Brain microvascular endothelial cell (primary cell): Measurements from ENCODE around the gene CRB3.

ENCODE experiments used
- DNase-seq: peaks from one replicate; pipeline ENCODE4 v3.0.0-alpha.2; 2020
- H3K27ac ChIP-seq: fragments of 250-450 bp; sonication (Bioruptor Pico); 2 replicates; pipeline ENCODE4 v1.5.1; 2020; ENCODE audit warnings: mild to moderate bottlenecking, moderate library complexity
- H3K27me3 ChIP-seq: fragments of 250-450 bp; sonication (Bioruptor Pico); replicated peaks from 2 replicates; pipeline ENCODE4 v1.5.1; 2020; ENCODE audit warnings: mild to moderate bottlenecking
- H3K36me3 ChIP-seq: fragments of 250-450 bp; sonication (Bioruptor Pico); replicated peaks from 2 replicates; pipeline ENCODE4 v1.5.1; 2020; ENCODE audit warnings: mild to moderate bottlenecking
- H3K4me3 ChIP-seq: 2 replicates; pipeline ENCODE4 v1.5.1; 2011; ENCODE audit warnings: low read depth, mild to moderate bottlenecking, control low read depth, low read length, moderate library complexity
- CTCF ChIP-seq: IDR thresholded peaks from 2 replicates; pipeline ENCODE4 v1.5.1; 2011; ENCODE audit warnings: low read depth, mild to moderate bottlenecking, moderate library complexity, low read length, control low read depth, inconsistent platforms; ENCODE audit errors: missing control alignments
- in situ Hi-C: cut with HindIII; loops from 2 replicates; pipeline ENCODE4 v1.10.0; 2017; ENCODE audit warnings: low sequenced_read_pairs, low pct_ligation_motif_present

Gene CRB3, protein sequence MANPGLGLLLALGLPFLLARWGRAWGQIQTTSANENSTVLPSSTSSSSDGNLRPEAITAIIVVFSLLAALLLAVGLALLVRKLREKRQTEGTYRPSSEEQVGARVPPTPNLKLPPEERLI

GRCh38 chr19:6464070-6464873, at the start of gene CRB3:
Gene CRB3, plus strand, starts transcription at chr19:6464271. Its CDS starts 431 bp downstream, at chr19:6464702.
- no peaks in the 10 kb centered on the region for H3K36me3 ChIP-seq
- in situ Hi-C loops, result no loop called here
- H3K27ac ChIP-seq, result no peak within 1 kb of the TSS
- no peak for TF ChIP-seq CTCF
- H3K4me3 ChIP-seq, result no peak within 1 kb of the TSS
- no peak for DNase-seq
- peaks cover 18% of the 10 kb centered on the region for H3K27me3 ChIP-seq

DNA sequence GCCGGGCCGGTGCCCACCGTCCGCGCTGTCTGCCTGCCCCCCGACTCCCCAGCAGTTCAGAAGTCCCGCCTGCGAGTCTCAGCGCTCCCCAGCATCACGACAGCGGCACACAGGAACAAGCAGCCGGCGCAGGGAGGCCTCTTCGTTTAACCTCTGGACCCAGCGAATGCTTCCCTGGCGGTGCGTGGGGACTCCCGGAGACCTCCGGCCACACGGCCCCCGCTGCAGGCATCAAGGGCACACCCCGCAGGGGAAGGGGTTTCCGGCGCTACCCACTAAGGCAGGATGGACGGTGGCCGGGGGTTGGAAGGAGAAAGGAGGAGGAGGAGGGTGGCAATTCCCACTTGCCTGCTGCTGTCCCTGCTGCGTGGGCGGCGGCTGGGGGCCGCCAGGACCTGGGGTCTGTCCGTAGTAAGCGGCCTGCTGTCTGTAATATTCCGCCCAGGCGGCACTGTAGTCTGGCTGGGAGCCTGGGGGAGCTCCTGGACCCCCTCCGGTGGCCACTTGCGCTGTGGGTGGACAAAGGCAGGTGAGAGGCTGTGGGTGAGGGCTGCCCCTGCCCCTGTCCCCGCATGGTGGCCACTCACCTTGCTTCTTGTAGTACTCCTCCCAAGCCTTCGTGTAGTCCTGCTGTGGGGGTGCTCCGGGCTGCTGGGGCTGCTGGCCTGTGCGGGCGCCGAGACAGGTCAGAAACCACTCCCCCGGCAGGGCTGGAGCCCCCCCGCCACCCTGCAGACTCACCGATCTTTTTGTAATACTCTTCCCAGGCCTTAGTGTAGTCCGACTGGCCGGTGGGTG, 49.1 kb upstream of the CRB3 start:
- H3K36me3 ChIP-seq, result peaks cover 56% of the 10 kb centered on the region
- no peak overlapping the region for H3K27ac ChIP-seq
- DNase-seq, result no peak
- TF ChIP-seq CTCF, result no peak
- in situ Hi-C loops, result no loop called here
- H3K27me3 ChIP-seq, result no peaks in the 10 kb centered on the region
- no peak overlapping the region for H3K4me3 ChIP-seq

DNA sequence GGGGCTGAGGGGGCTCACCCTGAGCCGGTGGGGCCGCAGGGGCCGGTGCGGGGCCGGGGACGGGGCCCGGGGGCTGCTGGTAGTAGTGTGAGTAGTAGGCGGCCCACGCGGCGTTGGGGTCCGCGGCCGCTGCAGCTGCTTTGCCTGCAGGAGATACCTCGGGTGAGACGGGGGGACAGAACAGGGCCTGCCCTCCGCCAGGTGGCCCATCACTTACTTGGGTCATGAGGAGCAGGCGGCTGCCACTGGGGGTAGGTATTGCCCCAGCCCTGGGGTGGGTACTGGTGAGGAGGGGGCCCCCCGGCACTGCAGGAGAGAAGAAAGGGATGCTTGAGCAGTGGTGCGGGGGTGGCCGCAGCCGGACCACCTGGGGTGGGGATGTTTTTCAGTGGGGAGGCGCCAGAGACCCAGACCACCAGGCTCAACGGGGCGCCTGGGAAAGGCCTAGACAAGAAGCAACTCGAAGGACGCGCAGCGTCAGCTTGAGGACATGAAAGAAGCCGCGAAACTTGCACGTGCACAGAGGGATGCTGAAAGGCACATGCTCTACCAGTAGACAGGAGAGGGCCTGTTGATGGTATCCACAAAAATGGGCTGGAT, 48.4 kb upstream of the CRB3 start:
- no peak overlapping the region for H3K4me3 ChIP-seq
- no peak for TF ChIP-seq CTCF
- DNase-seq, result no peak
- in situ Hi-C loops, result no loop called here
- no peak overlapping the region for H3K27ac ChIP-seq
- no peaks in the 10 kb centered on the region for H3K27me3 ChIP-seq
- H3K36me3 ChIP-seq, result peaks cover 60% of the 10 kb centered on the region

DNA sequence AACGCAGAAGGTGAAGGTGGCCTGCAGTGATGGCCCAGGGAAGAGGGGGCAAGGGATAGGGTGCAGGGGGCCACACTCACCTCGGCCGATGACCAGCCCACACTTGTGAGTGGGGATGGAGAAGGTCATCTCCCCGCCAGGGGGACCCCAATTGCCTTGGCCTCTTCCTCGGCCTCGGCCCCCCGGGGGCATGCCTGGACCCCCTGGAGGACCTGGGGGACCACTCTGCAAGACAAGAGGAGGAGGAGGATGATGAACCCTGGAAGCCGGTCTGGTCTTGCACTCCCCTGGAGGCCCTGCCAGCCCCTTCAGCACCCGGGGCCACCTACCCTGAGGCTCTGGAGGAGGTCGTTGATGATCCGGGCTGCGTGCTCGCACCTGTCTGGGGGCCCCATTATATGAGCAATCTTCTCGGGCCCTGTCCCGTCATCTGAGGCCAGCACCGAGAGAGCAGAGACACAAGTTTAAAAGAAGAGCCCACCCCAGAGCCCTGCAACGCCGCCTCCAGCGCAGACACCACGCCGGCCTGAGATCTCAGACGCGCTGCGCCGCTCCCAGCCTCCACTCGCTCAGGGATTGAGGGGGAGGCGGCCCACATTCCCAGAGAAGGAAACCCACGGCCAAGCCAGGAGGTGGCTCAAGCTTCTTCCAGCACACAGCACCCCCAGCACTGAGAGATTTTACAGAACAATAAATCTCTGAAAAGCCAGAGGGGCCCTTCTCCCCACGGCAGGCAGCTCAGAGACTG, 47.2 kb upstream of the CRB3 start:
- Histone ChIP-seq H3K27ac (no peak overlapping the region), H3K4me3 (no peak overlapping the region), H3K27me3 (no peaks in the 10 kb centered on the region), H3K36me3 (peaks cover 68% of the 10 kb centered on the region)
- in situ Hi-C loops, result no loop called here
- TF ChIP-seq CTCF, result no peak
- no peak for DNase-seq

DNA sequence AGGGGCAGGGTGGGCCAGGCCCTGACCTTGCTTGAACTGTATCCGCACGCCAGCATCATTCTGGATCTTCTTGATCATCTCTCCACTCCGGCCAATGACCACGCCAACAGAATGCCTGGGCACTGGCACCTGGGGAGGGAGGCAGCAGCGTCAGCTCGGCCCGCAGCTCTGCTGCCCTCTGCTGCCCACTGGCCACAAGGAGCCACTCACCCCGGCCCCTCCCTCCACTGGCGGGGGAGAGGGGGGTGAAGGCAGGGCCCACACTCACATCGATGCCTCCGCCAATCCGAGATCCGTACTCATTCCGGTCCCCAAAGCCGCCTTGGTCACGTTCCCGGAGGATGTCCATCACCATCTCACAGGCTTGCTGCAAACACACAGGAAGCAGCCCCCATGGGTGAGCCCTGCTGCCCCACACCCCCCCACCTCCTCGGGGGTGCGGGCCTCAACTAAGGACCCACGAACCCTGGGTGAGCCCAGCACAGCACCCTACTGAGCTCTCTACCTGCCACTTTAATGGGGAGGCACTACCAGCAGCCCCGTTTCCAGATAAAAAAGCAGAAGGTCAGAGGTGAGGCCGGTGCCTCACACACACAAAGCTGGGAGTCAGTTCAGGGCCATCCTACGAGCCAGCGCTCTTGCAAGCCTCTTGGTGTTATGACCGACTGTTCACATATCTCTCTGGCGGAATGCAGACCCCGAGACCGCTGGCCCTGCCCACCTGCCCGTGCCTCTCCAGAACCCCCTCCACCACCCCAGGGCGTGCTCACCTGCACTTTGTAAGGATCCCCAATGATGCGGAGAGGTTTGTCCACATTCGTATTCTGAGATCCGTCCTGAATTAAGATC, 46.1 kb upstream of the CRB3 start:
- in situ Hi-C loops, result no loop called here
- peak; percentile 69 for TF ChIP-seq CTCF
- Histone ChIP-seq H3K27me3 (no peaks in the 10 kb centered on the region), H3K36me3 (peaks cover 70% of the 10 kb centered on the region), H3K4me3 (no peak overlapping the region), H3K27ac (no peak overlapping the region)
- no peak for DNase-seq
